Thyroid gland (tissue), 4 donors: ENCODE data around the gene SREBF2. TPM values are rescaled to one million over a fixed set of nuclear protein-coding genes. Genes with fewer than 3 reads are reported as not detected.

Experiments
- DNase-seq, 2 donors: peaks; one replicate each; pipeline ENCODE4 v3.0.0-alpha.2; 2019
- H3K27ac ChIP-seq, 3 donors: fragments of 200-600 bp; sonication (generic); 1 replicate in 2 of 3; 2 replicates in 1 of 3; pipeline ENCODE4 v1.5.1; 2016 to 2019; ENCODE audit warnings: mild to moderate bottlenecking in 1 of 3, moderate library complexity in 1 of 3
- H3K27me3 ChIP-seq: fragments of 200-600 bp; sonication (generic); one replicate; pipeline ENCODE4 v1.5.1; 2019
- H3K36me3 ChIP-seq, 2 donors: fragments of 200-600 bp; sonication (generic); one replicate each; pipeline ENCODE4 v1.5.1; 2016 to 2019
- H3K4me1 ChIP-seq, 2 donors: fragments of 200-600 bp; sonication (generic); one replicate each; pipeline ENCODE4 v1.5.1; 2017 to 2019
- H3K4me3 ChIP-seq, 3 donors: fragments of 200-600 bp; sonication (generic); replicated peaks in 1 of 3; 1 replicate in 2 of 3; 2 replicates in 1 of 3; pipeline ENCODE4 v1.5.1; 2016; ENCODE audit warnings: mild to moderate bottlenecking in 1 of 3
- H3K9me3 ChIP-seq: fragments of 200-600 bp; sonication (generic); one replicate; pipeline ENCODE4 v1.5.1; 2017
- POLR2A ChIP-seq, 2 donors: fragments of 450-650 bp; IDR thresholded peaks; one replicate each; pipeline ENCODE4 v1.6.1; 2017; ENCODE audit warnings: antibody characterized with exemption in 2 of 2, mild to moderate bottlenecking in 2 of 2, moderate library complexity in 1 of 2
- WGBS, 2 donors: methylation state at CpG; one replicate each; pipeline ENCODE4 v1.1.5; 2017; 5-methylcytosine and 5-hydroxymethylcytosine counted together
- intact Hi-C: fragments of 100-400 bp; cut with DNase I; formaldehyde crosslinking; loops from one replicate; pipeline ENCODE4 v1.15.1; 2023
- total RNA-seq, 4 donors: library from RNA; depleted of rRNA; stranded (reverse); fragments of >200 nt; gene quantifications; one replicate each; pipeline ENCODE4 v1.2.3, GENCODE V29; 2016
- TF ChIP-seq, protein P1 (sequence below), 6 experiments: fragments of 200-600 bp in 3 of 6; fragments of 450-650 bp in 3 of 6; sonication (generic) in 3 of 6; IDR thresholded peaks; one replicate each; pipeline ENCODE4 v1.5.1; 2016 to 2019; ENCODE audit warnings: antibody characterized with exemption in 6 of 6, mild to moderate bottlenecking in 2 of 6, inconsistent platforms in 1 of 6, moderate library complexity in 1 of 6

Gene SREBF2
- total RNA-seq, 4 donors from 2014 or later: 34.4 to 91.8 (median 63.7) TPM

DNA sequence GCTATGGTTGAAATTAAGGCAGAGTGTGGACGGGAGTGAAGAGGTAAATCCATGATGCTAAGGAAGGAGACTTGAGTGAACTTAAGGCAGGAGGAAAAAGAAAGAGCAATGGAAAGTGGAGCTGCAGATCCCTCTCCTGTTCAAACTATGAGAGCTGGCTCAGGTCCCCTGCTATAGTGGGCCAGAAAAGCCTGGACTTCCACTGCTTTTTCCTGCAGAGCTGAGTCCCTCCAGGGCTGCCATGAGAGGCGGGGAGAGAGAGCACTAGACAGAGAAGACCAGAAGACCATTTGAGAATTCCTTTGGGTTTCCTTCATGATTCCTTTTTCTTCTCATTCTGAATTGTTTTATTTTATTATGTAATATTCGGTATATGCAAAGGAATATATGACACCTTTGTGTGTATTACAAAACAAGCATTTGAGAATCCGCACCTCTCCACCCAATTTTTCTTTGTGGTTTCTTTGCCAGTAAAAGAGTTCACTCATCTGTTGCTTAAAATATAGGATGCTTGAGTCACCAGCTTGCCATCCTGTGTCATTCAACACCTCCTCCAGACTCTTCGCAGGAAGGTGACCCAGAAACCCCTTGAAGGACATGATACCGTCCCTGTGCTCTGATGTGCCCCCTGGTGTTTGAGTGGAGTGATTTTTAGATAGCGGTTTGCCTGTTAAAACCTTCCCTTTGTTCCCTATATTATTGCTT is 24.4 kb downstream of the SREBF2 start:
- DNase-seq: peak; percentile 8 to 29
- no peak for TF ChIP-seq POLR2A (IDR thresholded peaks at IDR 0.05)
- TF ChIP-seq, protein P1, sequence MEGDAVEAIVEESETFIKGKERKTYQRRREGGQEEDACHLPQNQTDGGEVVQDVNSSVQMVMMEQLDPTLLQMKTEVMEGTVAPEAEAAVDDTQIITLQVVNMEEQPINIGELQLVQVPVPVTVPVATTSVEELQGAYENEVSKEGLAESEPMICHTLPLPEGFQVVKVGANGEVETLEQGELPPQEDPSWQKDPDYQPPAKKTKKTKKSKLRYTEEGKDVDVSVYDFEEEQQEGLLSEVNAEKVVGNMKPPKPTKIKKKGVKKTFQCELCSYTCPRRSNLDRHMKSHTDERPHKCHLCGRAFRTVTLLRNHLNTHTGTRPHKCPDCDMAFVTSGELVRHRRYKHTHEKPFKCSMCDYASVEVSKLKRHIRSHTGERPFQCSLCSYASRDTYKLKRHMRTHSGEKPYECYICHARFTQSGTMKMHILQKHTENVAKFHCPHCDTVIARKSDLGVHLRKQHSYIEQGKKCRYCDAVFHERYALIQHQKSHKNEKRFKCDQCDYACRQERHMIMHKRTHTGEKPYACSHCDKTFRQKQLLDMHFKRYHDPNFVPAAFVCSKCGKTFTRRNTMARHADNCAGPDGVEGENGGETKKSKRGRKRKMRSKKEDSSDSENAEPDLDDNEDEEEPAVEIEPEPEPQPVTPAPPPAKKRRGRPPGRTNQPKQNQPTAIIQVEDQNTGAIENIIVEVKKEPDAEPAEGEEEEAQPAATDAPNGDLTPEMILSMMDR (IDR thresholded peaks at IDR 0.05): peak in 4 of 6 experiments; percentile 28 to 41 (median 34)
- H3K27ac ChIP-seq: no peak overlapping the region
- H3K4me3 ChIP-seq: no peak overlapping the region
- intact Hi-C loops: no loop called here
- no peaks in the 10 kb centered on the region for H3K9me3 ChIP-seq
- H3K4me1 ChIP-seq: peaks cover 0 to 12% of the 10 kb centered on the region in 2 donors
- H3K27me3 ChIP-seq: no peaks in the 10 kb centered on the region
- no peaks in the 10 kb centered on the region for H3K36me3 ChIP-seq
- 70 to 80% methylated on average over 7 of the region's 7 CpGs for WGBS, 2 donors

DNA sequence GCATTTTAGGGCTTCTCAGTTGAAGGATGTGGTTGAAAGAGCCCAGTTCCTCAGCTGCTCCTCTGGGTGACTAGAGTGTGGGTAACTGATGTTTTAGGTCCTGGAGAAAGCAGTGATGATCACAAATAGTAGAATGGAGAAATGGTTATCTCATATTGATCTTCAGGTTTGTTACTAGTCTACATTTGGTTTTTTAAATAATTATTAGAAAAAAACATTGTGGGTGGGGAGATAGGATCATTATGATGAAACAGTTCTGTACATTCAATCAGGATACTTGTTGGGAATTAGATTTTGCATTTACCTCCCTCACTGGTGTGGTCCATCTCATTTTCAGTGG is 24.9 kb downstream of the SREBF2 start:
- H3K36me3 ChIP-seq: no peaks in the 10 kb centered on the region
- TF ChIP-seq, protein P1 (IDR thresholded peaks at IDR 0.05): no peak
- no peak for TF ChIP-seq POLR2A (IDR thresholded peaks at IDR 0.05)
- H3K4me3 ChIP-seq: no peak overlapping the region
- H3K27me3 ChIP-seq: no peaks in the 10 kb centered on the region
- H3K9me3 ChIP-seq: no peaks in the 10 kb centered on the region
- intact Hi-C loops: no loop called here
- H3K27ac ChIP-seq: no peak overlapping the region
- H3K4me1 ChIP-seq: peaks cover 0 to 17% of the 10 kb centered on the region in 2 donors
- DNase-seq: no peak

DNA sequence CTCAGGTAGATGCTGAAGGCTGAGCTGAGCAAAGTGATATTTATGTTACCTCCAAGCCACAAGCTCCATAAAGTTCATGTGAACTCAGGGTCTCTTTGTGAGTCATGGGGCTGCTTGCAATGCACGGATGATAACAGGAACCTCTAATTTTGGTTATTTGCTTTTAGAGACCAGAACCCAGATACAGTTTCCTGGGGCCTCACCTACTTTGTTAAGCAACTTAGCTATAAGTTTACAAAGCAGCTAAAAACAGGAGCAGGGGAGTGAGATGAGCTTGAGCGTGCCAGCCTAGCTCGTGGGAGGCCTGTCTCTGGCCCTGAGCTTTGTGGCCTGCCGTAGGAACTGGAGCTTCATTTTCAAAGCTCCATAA is 29.2 kb downstream of the SREBF2 start:
- no peak for DNase-seq
- intact Hi-C loops: no loop called here
- Histone ChIP-seq H3K36me3 (peaks cover 1 to 2% of the 10 kb centered on the region in 2 donors), H3K4me1 (peaks cover 0 to 23% of the 10 kb centered on the region in 2 donors), H3K27ac (no peak overlapping the region), H3K9me3 (no peaks in the 10 kb centered on the region), H3K27me3 (no peaks in the 10 kb centered on the region), H3K4me3 (no peak overlapping the region)
- TF ChIP-seq, protein P1 (IDR thresholded peaks at IDR 0.05): no peak
- TF ChIP-seq POLR2A (IDR thresholded peaks at IDR 0.05): no peak
- WGBS, 2 donors: 71 to 80% methylated on average over 4 of the region's 4 CpGs

DNA sequence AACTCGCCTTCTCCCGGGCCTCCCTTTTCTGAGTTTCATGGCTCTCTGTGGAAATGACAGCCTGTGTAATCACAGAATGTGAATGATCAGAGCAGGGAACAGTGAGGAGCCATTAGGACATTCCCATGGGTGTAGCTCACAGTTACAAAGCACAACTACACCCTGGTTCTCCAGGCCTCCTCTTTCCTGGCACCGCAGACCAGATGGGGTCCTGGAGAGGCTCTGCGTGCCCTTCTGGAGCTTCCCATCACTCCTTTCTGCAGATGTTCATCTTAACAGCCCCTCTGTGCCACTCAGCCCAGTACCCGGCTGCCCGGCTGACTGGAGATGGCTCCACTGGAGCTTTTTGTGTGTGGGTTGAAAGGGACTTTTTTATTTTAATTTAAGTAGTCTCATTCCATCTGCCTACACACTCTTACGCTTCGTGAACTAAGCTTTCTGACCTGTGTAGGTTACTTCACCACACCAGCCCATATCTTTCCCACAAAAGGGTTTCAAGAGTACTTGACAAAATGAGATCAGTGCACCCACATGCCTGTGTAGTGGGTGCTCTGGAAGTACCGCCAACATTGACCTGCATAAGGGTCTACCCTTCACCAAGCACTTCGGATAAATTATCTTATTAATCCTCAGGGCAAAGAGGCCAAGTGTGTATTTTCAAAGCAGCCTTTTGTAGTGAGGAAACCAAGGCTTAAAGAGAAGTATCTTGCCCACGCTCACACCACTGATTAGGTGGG is 29.8 kb downstream of the SREBF2 start:
- Histone ChIP-seq H3K9me3 (no peaks in the 10 kb centered on the region), H3K4me3 (no peak overlapping the region), H3K27me3 (no peaks in the 10 kb centered on the region), H3K27ac (no peak overlapping the region), H3K36me3 (peaks cover 3 to 4% of the 10 kb centered on the region in 2 donors), H3K4me1 (peaks cover 0 to 23% of the 10 kb centered on the region in 2 donors)
- 49 to 59% methylated on average over 11 of the region's 11 CpGs for WGBS, 2 donors
- peak in 1 of 2 donors; percentile 14 for DNase-seq
- TF ChIP-seq, protein P1 (IDR thresholded peaks at IDR 0.05): no peak
- no peak for TF ChIP-seq POLR2A (IDR thresholded peaks at IDR 0.05)
- intact Hi-C loops: no loop called here

DNA sequence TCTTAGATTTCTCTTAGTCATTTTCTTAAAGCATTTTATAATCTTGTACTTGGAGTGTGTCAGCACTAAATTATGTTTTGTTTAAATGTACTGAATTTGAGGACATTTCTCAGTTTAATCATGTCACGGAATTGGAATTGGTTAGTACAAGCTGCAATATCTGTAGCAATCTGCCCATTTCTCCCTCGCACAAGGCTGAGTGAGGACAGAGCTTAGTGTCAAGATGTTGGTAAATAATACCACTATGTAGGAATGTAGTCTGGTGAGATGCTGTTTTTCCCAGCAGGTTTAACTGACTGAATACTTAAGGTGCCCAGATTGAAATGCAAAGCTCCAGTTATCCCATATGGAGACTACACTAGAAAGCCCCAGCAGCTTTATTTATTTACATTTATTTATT is 30.6 kb downstream of the SREBF2 start:
- WGBS, 2 donors: 91 to 97% methylated on average over 2 of the region's 2 CpGs
- peaks cover 7 to 9% of the 10 kb centered on the region in 2 donors for H3K36me3 ChIP-seq
- H3K9me3 ChIP-seq: no peaks in the 10 kb centered on the region
- H3K27me3 ChIP-seq: no peaks in the 10 kb centered on the region
- H3K4me3 ChIP-seq: no peak overlapping the region
- TF ChIP-seq POLR2A (IDR thresholded peaks at IDR 0.05): no peak
- TF ChIP-seq, protein P1 (IDR thresholded peaks at IDR 0.05): no peak
- H3K4me1 ChIP-seq: peaks cover 0 to 23% of the 10 kb centered on the region in 2 donors
- DNase-seq: no peak
- H3K27ac ChIP-seq: no peak overlapping the region
- intact Hi-C loops: no loop called here
